Fibroblast of lung (primary cell): ENCODE data around the gene XAGE1B.
"Not testable (repeated sequence)": the region's sequence is repeated elsewhere in the genome, so short reads cannot be mapped to it uniquely, and the experiment has no call there.

ENCODE experiments used
- CTCF ChIP-seq, 2 donors: IDR thresholded peaks in 1 of 2; conservative IDR thresholded peaks in 1 of 2; 1 replicate in 1 of 2; 2 replicates in 1 of 2; pipeline ENCODE4 v1.5.1; 2011 to 2012; ENCODE audit warnings: low read length in 2 of 2, control low read depth in 1 of 2, inconsistent platforms in 1 of 2, low read depth in 1 of 2, mild to moderate bottlenecking in 1 of 2
- EZH2 ChIP-seq: IDR thresholded peaks from 2 replicates; pipeline ENCODE4 v1.5.1; 2012; ENCODE audit warnings: low read length, control low read depth, mild to moderate bottlenecking; ENCODE audit errors: missing control alignments

GRCh38 chrX:52495545-52496418, 21.1 kb downstream of the XAGE1B start, which contains the start of gene XAGE1A:
- TF ChIP-seq CTCF (conservative IDR thresholded peaks at IDR 0.05 in 1 of 2, IDR thresholded peaks at IDR 0.05 in 1 of 2; ENCODE audit: low read depth in 1 of 2, low read length in 2 of 2); EZH2: not testable (repeated sequence)
